Osteocyte (in vitro differentiated cells): ENCODE data around the gene UTP25. TPM values are rescaled to one million over a fixed set of nuclear protein-coding genes. Genes with fewer than 3 reads are reported as not detected.

ENCODE experiments used
- DNase-seq: peaks from one replicate; pipeline ENCODE4 v3.0.0; 2021; ENCODE audit warnings: mixed read lengths; ENCODE audit not compliant: unreplicated experiment; ENCODE audit errors: extremely low spot score
- H3K27ac Mint-ChIP-seq: one replicate; pipeline ENCODE4 v1.8.0; 2021; ENCODE audit warnings: mild to moderate bottlenecking, mixed read lengths; ENCODE audit not compliant: unreplicated experiment
- H3K27me3 Mint-ChIP-seq: one replicate; pipeline ENCODE4 v1.8.0; 2021; ENCODE audit warnings: mixed read lengths; ENCODE audit not compliant: unreplicated experiment
- H3K36me3 Mint-ChIP-seq: one replicate; pipeline ENCODE4 v1.8.0; 2021; ENCODE audit warnings: mixed read lengths; ENCODE audit not compliant: unreplicated experiment
- H3K4me1 Mint-ChIP-seq: one replicate; pipeline ENCODE4 v1.8.0; 2021; ENCODE audit warnings: mixed read lengths; ENCODE audit not compliant: unreplicated experiment
- H3K4me3 Mint-ChIP-seq: one replicate; pipeline ENCODE4 v1.8.0; 2021; ENCODE audit warnings: mild to moderate bottlenecking, moderate library complexity, mixed read lengths; ENCODE audit not compliant: unreplicated experiment
- H3K9me3 Mint-ChIP-seq: one replicate; pipeline ENCODE4 v1.8.0; 2021; ENCODE audit warnings: mixed read lengths; ENCODE audit not compliant: unreplicated experiment
- CTCF ChIP-seq: fragments of 200-600 bp; sonication (generic); IDR thresholded peaks from 2 replicates; pipeline ENCODE4 v1.5.0; 2021; ENCODE audit warnings: antibody characterized with exemption, mild to moderate bottlenecking, moderate library complexity
- long read RNA-seq: library from polyadenylated mRNA; unstranded; transcript quantifications from one replicate; pipeline ENCODE4 v2.0.0, GENCODE V29; 2021
- total RNA-seq: library from RNA; stranded (reverse); gene quantifications from 2 replicates; pipeline ENCODE4 v1.2.1, GENCODE V29; 2021

The UTP25 gene, protein sequence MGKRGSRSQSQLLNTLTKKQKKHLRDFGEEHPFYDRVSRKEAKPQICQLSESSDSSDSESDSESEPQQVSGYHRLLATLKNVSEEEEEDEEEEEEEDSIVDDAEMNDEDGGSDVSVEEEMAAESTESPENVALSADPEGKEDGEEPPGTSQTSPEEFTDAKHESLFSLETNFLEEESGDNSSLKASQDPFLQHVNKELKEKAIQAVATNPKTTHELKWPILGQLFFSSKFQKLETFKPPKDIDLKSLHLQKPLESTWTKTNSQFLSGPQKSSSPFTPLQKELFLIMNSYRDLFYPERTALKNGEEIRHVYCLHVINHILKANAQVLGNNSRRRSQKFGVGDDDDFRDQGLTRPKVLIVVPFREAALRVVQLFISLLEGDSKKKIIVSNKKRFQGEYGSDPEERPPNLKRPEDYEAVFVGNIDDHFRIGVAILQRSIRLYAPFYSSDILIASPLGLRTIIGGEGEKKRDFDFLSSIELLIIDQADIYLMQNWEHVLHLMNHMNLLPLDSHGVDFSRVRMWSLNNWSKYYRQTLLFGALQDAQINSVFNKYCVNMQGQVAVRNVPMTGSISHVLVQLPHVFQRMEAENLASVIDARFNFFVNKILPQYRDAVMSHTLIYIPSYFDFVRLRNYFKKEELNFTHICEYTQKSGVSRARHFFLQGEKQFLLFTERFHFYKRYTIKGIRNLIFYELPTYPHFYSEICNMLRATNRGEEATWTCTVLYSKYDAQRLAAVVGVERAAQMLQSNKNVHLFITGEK
- 7.1 and 7.3 TPM in 2 replicates for total RNA-seq
- long read RNA-seq, full-length matches to known transcripts, result 105 of 118 reads
- long read RNA-seq, partial matches to known transcripts, result 5 of 118 reads
- long read RNA-seq, other reads (novel, unspliced or antisense), result 8 of 118 reads

DNA sequence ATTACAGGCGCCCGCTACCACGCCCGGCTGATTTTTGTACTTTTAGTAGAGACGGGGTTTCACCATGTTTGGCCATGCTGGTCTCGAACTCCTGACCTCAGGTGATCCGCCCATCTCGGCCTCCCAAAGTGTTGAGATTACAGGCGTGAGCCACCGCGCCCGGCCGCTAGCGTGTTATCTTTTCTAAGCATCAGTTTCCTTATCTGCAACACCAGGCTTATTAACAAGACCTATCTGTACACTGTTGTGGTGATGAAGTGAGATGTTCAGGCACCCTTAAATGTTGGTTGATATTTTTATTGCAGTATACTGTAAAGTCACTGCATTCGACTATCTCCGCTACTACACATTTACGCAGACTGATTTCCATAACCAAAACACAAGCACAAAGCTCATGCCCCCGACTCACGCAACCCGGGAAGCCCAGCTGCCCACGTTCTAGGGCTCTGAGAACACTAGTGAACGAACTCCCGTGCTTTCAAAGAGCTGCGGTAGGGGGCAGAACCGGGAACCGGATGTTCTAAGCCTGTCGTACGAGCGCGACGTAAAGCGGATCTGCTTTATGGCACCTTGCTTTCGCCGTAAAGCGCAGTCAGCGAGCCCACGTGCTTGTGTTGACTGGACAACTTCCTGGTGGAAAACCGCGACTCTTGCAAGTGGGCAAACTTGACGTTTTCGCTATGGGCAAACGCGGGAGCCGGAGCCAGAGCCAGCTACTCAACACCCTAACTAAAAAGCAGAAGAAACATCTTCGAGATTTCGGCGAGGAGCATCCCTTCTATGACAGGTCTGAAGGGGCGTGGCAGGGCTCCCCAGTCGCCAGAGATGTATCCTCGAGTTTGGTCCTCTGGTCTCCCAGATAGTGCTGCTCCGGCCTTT lies at the start of gene UTP25:
Gene UTP25, plus strand, starts transcription at position 589 of the 879 bp plus-strand sequence. Its CDS starts 92 bp downstream, at position 681.
- Mint-ChIP-seq H3K27me3 (peaks cover 6% of the 10 kb centered on the region), H3K4me3 (peak within 1 kb of the TSS; percentile 98), H3K36me3 (peaks cover 8% of the 10 kb centered on the region), H3K27ac (peak within 1 kb of the TSS; percentile 85), H3K9me3 (no peaks in the 10 kb centered on the region), H3K4me1 (peaks cover 36% of the 10 kb centered on the region)
- peak; percentile 76 for TF ChIP-seq CTCF
- peak; percentile 96 for DNase-seq

DNA sequence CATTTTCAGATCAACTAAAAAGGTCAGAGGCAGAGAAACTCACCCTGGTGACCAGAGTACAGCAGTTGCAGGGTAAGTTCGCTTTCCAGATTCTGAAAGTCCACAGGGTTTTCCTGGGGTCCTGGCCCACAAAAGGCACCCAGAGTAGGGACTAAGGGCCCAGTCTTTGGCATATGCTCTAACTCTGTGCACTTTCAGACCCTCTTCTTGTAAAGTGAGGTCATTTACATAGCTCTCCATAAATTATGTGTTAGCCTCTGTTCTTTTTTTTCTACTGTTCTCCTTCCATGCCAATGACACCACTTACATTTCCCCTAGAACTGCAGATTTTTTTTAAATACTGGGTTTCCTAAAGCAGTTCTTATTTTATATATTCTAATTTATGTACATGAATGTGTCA lies 49.7 kb upstream of the UTP25 start:
- no peaks in the 10 kb centered on the region for H3K36me3 Mint-ChIP-seq
- DNase-seq, result no peak
- H3K9me3 Mint-ChIP-seq, result no peaks in the 10 kb centered on the region
- peaks cover 10% of the 10 kb centered on the region for H3K27me3 Mint-ChIP-seq
- H3K4me3 Mint-ChIP-seq, result no peak overlapping the region
- H3K27ac Mint-ChIP-seq, result no peak overlapping the region
- no peaks in the 10 kb centered on the region for H3K4me1 Mint-ChIP-seq
- TF ChIP-seq CTCF, result no peak

DNA sequence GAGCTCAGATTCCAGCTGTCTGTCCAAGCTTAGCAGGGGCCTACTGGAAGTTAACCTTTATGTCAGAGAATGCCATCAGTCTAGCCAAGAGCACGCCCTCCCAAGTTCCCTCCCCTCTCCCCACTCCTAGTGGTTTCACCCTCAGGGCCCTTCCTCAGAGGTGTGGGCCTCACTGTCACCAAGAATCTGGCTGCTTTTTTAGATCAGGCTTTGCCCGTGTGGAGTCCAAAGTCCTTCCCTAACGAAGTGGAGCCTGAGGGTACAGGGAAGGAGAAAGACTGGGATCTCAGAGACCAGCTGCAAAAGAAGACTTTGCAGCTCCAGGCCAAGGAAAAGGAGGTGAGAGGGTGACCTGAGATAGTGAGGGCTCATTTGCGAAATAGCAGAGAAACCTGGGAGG lies 47.5 kb upstream of the UTP25 start:
- no peaks in the 10 kb centered on the region for H3K9me3 Mint-ChIP-seq
- TF ChIP-seq CTCF, result no peak
- H3K4me3 Mint-ChIP-seq, result no peak overlapping the region
- no peak overlapping the region for H3K27ac Mint-ChIP-seq
- no peak for DNase-seq
- H3K36me3 Mint-ChIP-seq, result no peaks in the 10 kb centered on the region
- peaks cover 2% of the 10 kb centered on the region for H3K27me3 Mint-ChIP-seq
- peaks cover 12% of the 10 kb centered on the region for H3K4me1 Mint-ChIP-seq

DNA sequence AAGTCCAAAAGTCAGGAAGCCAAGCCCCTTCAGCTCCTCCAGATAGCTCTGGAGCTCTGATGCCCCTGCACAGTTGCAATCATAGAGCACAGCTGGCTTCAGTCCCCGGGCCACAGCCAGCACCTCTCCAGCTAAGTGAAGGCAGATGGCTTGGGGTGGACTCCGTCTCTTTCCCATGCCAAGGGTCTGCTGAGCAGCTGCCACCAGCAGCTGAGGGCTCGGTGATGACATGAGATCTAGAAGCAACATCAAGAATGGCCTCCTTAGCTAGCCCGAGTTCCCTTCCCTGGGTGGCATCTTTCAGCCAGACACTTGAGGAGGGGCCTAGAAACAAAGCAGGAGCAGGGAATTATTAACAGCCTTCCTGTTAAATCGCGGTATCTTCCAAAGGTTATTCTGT lies 44.4 kb upstream of the UTP25 start:
- H3K4me1 Mint-ChIP-seq, result peaks cover 12% of the 10 kb centered on the region
- DNase-seq, result no peak
- no peak overlapping the region for H3K27ac Mint-ChIP-seq
- H3K27me3 Mint-ChIP-seq, result peaks cover 22% of the 10 kb centered on the region
- TF ChIP-seq CTCF, result no peak
- no peaks in the 10 kb centered on the region for H3K36me3 Mint-ChIP-seq
- H3K9me3 Mint-ChIP-seq, result no peaks in the 10 kb centered on the region
- peak overlapping the region; percentile 96 for H3K4me3 Mint-ChIP-seq
